Fibroblast of lung (primary cell): ENCODE data around the gene WWC1. TPM values are rescaled to one million over a fixed set of nuclear protein-coding genes. Genes with fewer than 3 reads are reported as not detected.

Experiments
- DNase-seq, 2 donors: peaks; one replicate each; pipeline versions ENCODE4 v3.0.0 to v3.0.0-alpha.2; 2010; ENCODE audit warnings: low read depth in 2 of 2
- H2AFZ ChIP-seq: 2 replicates; pipeline ENCODE4 v1.5.1; 2012; ENCODE audit warnings: low read length, control low read depth, inconsistent platforms
- H3K27ac ChIP-seq: 2 replicates; pipeline ENCODE4 v1.5.1; 2011; ENCODE audit warnings: low read length, control low read depth; ENCODE audit not compliant: insufficient read depth
- H3K27me3 ChIP-seq: 2 replicates; pipeline ENCODE4 v1.5.1; 2011; ENCODE audit warnings: mild to moderate bottlenecking, low read length; ENCODE audit not compliant: control insufficient read depth, insufficient read depth
- H3K36me3 ChIP-seq: 2 replicates; pipeline ENCODE4 v1.5.1; 2011; ENCODE audit warnings: low read length; ENCODE audit not compliant: control insufficient read depth, insufficient read depth
- H3K4me1 ChIP-seq: 2 replicates; pipeline ENCODE4 v1.5.1; 2011; ENCODE audit warnings: low read length; ENCODE audit not compliant: control insufficient read depth, insufficient read depth; ENCODE audit errors: extremely low read depth
- H3K4me2 ChIP-seq: 2 replicates; pipeline ENCODE4 v1.5.1; 2011; ENCODE audit warnings: low read length, control low read depth; ENCODE audit not compliant: insufficient read depth; ENCODE audit errors: extremely low read depth
- H3K4me3 ChIP-seq, 4 experiments: fragments of 200-600 bp in 1 of 4; sonication (generic) in 1 of 4; replicated peaks in 1 of 4; 2 replicates each; pipeline ENCODE4 v1.5.1; 2011 to 2016; ENCODE audit warnings: low read length in 4 of 4, low read depth in 3 of 4, mild to moderate bottlenecking in 3 of 4, control low read depth in 2 of 4, inconsistent platforms in 1 of 4, mixed read lengths in 1 of 4; ENCODE audit not compliant: insufficient read depth in 1 of 4; ENCODE audit errors: control extremely low read depth in 1 of 4
- H3K79me2 ChIP-seq: 2 replicates; pipeline ENCODE4 v1.5.1; 2012; ENCODE audit warnings: mild to moderate bottlenecking, low read length, inconsistent platforms; ENCODE audit not compliant: control insufficient read depth, insufficient read depth
- H3K9ac ChIP-seq: 2 replicates; pipeline ENCODE4 v1.5.1; 2011; ENCODE audit warnings: mild to moderate bottlenecking, low read length, control low read depth; ENCODE audit not compliant: insufficient read depth
- H3K9me3 ChIP-seq: 2 replicates; pipeline ENCODE4 v1.5.1; 2012; ENCODE audit warnings: low read depth, low read length; ENCODE audit not compliant: control insufficient read depth, insufficient read depth
- H4K20me1 ChIP-seq: 2 replicates; pipeline ENCODE4 v1.5.1; 2011; ENCODE audit warnings: low read length; ENCODE audit not compliant: control insufficient read depth, insufficient read depth; ENCODE audit errors: extremely low read depth
- EZH2 ChIP-seq: IDR thresholded peaks from 2 replicates; pipeline ENCODE4 v1.5.1; 2012; ENCODE audit warnings: low read length, control low read depth, mild to moderate bottlenecking; ENCODE audit errors: missing control alignments
- polyA plus RNA-seq, 2 donors: library from polyadenylated mRNA; depleted of rRNA in 1 of 2; stranded (reverse) in 1 of 2; unstranded in 1 of 2; fragments of >200 nt; gene quantifications; 2 replicates each; pipeline ENCODE4 v1.2.1, GENCODE V29; 2011 to 2012; ENCODE audit warnings: missing spikeins in 1 of 2
- total RNA-seq: library from RNA; depleted of rRNA; stranded (reverse); fragments of >200 nt; gene quantifications from 2 replicates; pipeline ENCODE4 v1.2.1, GENCODE V29; 2014
- TF ChIP-seq, protein P1 (sequence below), 2 donors: IDR thresholded peaks in 1 of 2; conservative IDR thresholded peaks in 1 of 2; 1 replicate in 1 of 2; 2 replicates in 1 of 2; pipeline ENCODE4 v1.5.1; 2011 to 2012; ENCODE audit warnings: low read length in 2 of 2, control low read depth in 1 of 2, inconsistent platforms in 1 of 2, low read depth in 1 of 2, mild to moderate bottlenecking in 1 of 2

Gene WWC1
- total and polyA plus RNA-seq, 2 donors (not counting 1 experiment from before 2014, with no cell fraction given): 2.5 to 3.2 TPM

DNA sequence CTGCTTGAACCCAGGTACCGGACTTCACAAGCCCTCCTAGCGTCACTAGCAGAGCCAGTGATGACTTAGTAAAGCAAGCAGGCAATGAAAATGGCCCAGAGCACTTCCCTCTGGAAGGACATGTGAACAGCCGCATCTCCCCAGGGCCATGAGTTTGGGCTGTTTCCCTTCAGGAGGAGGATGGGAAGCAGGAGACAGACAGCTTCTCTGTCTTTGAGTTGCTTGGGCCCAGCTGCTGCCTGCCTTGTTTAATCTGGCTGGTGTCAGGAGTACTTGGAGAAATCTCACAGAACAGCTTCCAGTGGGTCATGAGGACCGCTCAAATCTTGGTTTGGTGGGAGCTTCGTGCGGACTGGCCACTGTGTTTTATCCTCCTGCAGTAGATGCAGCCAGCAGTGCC, 25.4 kb upstream of the WWC1 start:
- Histone ChIP-seq H3K4me3 (no peak overlapping the region), H3K27me3 (no peaks in the 10 kb centered on the region), H3K36me3 (no peaks in the 10 kb centered on the region), H3K9me3 (no peaks in the 10 kb centered on the region), H3K27ac (no peak overlapping the region), H4K20me1 (no peaks in the 10 kb centered on the region), H3K9ac (no peak overlapping the region), H2AFZ (no peak overlapping the region), H3K4me1 (peaks cover 4% of the 10 kb centered on the region), H3K79me2 (no peaks in the 10 kb centered on the region), H3K4me2 (no peak overlapping the region)
- DNase-seq: no peak
- TF ChIP-seq, protein P1, sequence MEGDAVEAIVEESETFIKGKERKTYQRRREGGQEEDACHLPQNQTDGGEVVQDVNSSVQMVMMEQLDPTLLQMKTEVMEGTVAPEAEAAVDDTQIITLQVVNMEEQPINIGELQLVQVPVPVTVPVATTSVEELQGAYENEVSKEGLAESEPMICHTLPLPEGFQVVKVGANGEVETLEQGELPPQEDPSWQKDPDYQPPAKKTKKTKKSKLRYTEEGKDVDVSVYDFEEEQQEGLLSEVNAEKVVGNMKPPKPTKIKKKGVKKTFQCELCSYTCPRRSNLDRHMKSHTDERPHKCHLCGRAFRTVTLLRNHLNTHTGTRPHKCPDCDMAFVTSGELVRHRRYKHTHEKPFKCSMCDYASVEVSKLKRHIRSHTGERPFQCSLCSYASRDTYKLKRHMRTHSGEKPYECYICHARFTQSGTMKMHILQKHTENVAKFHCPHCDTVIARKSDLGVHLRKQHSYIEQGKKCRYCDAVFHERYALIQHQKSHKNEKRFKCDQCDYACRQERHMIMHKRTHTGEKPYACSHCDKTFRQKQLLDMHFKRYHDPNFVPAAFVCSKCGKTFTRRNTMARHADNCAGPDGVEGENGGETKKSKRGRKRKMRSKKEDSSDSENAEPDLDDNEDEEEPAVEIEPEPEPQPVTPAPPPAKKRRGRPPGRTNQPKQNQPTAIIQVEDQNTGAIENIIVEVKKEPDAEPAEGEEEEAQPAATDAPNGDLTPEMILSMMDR (conservative IDR thresholded peaks at IDR 0.05 in 1 of 2, IDR thresholded peaks at IDR 0.05 in 1 of 2; ENCODE audit: low read depth in 1 of 2, low read length in 2 of 2): no peak
- no peak for TF ChIP-seq EZH2

DNA sequence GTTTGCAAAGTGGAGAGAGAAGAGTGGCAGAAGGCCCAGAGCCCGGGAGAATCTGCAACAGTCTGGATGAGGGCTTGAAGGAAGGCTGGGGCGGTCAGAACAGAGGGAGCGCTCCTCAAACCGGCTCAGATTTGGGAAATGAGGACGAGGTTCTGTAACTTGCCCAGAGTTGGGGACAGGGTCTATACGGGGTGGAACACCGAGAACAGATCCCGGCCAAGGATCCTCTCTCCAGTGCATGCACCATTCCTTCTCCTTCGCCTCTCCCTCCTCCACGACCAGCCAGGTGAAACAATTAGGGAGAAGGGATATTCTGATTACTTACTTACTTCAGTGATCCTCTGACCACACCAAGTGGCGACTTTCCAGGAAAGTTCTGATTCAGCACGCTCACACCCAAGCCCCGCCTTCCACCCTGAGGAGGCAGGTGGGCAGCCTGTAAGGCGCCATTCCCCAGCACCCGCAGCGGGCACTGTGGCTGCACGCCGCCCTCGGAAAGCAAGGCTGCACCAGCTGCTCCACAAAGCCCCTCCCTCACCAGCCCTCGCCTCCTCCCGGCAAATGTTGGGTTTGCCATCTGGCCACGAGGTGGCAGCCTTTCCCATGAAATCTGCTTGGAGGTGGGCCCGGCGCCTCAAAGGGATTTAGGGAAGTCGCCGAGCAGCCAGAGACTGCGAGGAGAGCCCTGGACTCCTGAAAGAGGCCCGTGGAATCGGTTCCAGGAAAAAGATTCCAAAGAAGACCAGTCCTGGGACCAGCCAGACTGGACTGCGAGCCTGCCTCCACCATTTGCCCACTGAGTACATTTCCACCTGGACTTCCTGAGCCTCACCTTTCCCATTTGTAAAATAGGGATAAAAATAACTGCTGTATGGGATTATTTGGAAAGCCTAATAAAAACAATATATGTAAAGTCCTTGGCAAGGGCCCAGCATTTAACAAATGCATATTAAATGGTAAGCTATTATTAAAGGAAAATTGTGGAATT, 22.2 kb upstream of the WWC1 start:
- H3K4me1 ChIP-seq: peaks cover 4% of the 10 kb centered on the region
- H3K4me3 ChIP-seq: peak overlapping the region; percentile 31 to 52 (median 44)
- no peaks in the 10 kb centered on the region for H3K36me3 ChIP-seq
- no peak for TF ChIP-seq EZH2
- TF ChIP-seq, protein P1 (conservative IDR thresholded peaks at IDR 0.05 in 1 of 2, IDR thresholded peaks at IDR 0.05 in 1 of 2; ENCODE audit: low read depth in 1 of 2, low read length in 2 of 2): peak; percentile 81 to 94
- H3K79me2 ChIP-seq: no peaks in the 10 kb centered on the region
- H3K27ac ChIP-seq: no peak overlapping the region
- peak overlapping the region; percentile 21 for H3K9ac ChIP-seq
- peak overlapping the region; percentile 90 for H3K4me2 ChIP-seq
- H3K27me3 ChIP-seq: no peaks in the 10 kb centered on the region
- no peaks in the 10 kb centered on the region for H3K9me3 ChIP-seq
- H2AFZ ChIP-seq: peak overlapping the region; percentile 81
- no peaks in the 10 kb centered on the region for H4K20me1 ChIP-seq
- DNase-seq: peak; percentile 81 to 83

DNA sequence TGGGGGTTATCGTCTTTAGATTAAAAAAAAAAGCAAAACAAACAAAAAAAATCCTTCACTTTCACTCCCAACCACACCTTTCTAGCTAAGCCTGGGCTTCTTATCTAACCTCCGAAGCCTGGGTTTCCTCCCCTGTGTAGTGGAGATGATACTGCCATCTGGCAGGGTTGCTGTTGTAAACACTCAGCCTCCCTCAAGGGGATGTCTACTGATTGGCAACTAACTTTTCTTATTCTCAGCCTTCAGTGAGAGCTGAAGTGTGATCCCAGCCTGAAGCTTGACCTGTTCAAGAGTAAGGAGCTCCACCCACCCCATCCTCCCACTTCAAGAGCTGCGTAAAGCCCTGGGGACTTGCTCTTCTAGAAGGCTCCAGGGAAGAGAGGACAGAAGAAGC, 21.5 kb upstream of the WWC1 start:
- Histone ChIP-seq H3K9ac (no peak overlapping the region), H3K9me3 (no peaks in the 10 kb centered on the region), H2AFZ (peak overlapping the region; percentile 46), H3K4me2 (peak overlapping the region; percentile 90), H3K27me3 (no peaks in the 10 kb centered on the region), H4K20me1 (no peaks in the 10 kb centered on the region), H3K79me2 (no peaks in the 10 kb centered on the region), H3K27ac (no peak overlapping the region), H3K4me3 (no peak overlapping the region), H3K36me3 (no peaks in the 10 kb centered on the region), H3K4me1 (peaks cover 4% of the 10 kb centered on the region)
- no peak for TF ChIP-seq EZH2
- peak in 1 of 2 donors; percentile 3 for DNase-seq
